Activated CD4-positive, alpha-beta T cell treated with anti-CD3 and anti-CD28 coated beads, Interleukin-2, amount 50 U/mL, for 24 hours (primary cell): Measurements from ENCODE around the gene FREM3.
"Not testable (repeated sequence)": the region's sequence is repeated elsewhere in the genome, so short reads cannot be mapped to it uniquely, and the experiment has no call there.

Experiments
- DNase-seq, 2 donors: peaks; one replicate each; pipeline ENCODE4 v3.0.0-alpha.2; 2020; ENCODE audit warnings: low read depth in 1 of 2, low spot score in 1 of 2

The FREM3 gene

DNA sequence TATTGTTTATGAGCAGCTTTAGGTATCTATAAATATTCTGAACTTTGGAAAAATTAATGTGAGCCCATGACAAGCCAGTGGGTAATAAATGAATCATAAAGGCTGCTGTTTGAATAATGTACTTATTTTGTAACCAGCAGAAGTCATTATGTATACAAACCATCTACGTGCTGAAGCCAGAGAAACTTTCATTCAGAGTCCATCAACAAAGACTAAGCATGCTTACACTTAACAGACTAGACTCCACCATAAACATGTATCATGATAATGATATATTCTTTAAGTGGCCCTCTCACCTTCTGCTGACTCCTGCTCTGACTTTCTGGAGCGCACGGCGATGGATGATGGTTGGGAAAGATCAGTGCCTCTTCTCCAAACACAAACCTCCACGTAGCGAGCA lies 114.9 kb downstream of the FREM3 start:
- DNase-seq, result no peak

DNA sequence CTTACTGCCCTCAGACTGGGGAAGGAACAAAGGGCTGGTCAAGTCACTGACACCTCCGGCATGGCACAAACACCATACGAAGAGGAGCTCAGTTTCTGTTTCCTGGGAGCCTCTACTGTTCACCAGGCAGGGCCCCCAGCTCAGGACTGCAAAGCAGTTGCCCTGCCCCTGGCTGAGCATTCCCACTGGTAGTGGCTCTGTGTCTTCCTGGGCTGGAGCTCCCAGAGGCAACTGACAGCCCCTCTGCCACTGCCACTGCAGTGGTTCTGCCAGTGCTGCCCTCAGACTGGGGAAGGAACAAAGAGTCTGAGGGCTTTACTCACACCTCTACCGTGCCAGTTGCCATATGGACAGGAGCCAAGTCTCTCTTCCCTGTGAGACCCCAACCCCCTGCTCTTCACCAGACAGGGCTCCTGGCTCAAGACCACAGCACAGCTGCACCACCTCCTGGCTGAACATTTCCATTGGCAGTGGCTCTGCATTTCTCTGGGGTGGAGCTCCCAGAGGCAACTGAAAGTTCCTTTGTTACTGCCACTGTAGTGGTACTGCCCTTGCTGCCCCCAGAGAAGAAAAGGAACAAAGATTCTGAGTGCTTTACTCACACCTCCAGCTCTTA lies 119.0 kb downstream of the FREM3 start:
- DNase-seq, result no peak

DNA sequence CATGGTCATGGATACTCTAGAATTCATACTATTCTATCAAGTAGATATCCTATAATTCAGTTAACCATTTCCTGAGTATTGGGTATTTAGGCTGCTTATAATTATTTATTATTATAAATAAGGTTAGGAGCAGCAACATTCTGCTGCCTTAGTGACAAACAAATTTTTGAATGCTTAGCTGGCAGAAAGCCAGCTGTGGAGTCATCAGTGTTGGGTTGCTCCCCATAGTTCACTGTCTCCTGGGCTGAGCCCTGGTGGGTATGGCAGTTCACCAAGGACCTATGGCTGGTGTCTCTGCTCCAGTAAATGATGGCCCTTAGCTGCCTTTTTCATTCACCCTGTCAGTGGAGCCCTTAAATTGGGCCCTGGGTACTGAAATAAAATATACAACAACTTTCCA lies 125.1 kb downstream of the FREM3 start:
- no peak for DNase-seq

DNA sequence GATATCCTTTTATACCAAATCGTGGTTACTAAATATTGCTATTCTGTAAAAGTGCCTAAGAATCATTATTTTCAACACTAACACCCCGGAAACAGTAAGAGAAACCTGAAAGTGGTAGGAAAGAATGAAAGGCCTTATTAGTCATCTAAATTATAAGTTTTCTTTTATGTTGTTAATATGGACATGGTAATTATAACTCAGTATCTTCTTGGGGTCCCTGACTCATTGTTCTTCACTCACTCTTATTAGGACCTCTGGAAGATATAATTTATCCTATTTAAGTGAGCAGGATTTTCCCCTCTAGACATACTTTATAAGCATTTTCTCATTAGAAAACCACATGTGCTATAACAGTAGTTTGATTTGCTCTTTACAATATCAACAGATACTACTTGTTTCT lies 136.0 kb downstream of the FREM3 start:
- DNase-seq, result no peak

DNA sequence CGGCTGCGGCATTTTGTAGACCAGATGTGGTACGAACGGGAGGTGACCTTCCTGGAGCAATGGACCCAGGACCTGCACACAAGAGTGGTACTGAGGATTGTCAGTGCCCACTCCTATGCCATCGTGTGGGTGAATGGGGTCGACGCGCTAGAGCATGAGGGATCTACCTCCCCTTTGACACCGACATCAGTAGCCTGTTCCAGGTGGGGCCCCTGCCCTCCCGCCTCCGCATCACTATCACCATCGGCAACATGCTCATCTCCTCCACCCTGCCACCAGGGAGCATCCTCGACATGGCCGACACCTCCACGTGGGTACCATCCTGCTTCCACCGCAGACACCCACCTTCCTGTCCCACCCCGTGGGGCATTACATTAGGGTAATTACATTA lies 140.7 kb downstream of the FREM3 start:
- DNase-seq, result peak in 1 of 2 donors; percentile 11

DNA sequence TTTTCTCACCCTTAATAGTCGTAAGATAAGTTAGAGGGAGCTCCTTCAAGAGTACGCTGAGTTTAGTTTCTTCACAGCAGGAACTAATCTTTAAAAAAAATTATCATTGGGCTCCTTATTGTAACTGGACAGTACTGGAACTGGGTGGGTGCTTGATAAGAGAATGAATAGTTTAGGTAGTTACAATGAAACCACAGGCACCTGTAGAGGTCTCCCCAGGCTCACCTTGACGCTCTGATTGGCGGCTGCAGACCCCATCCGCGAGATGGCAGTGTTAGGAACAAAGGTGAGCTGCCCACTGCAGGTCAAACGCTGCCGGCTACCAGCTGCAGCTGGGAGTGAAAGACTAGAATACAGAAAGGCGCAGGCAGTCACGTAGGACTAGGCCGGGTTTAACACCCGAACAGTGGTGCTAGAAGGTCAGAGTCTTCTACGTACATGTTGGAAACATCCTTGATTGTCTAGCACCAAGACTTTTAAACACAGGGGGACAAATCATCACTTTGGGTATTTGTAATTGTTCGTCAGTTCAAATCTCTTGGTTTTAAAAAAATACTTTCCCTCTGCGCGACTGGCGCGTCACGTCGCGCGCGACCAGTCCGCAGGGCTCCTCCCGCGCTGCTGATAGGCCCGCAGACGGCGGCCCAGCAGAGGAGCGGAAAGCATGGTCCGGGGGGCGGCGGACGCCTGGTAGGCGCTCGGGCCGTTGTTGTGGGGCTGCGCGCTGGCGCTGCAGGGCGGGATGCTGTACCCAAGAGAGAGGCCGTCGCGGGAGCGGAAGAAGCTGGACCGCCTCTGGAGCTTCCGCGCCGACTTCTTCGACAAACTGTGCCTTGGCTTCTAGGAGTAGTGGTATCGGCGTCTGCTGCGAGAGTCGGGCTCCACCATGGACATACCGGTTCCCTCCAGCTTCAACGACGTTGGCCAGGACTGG lies 141.4 kb downstream of the FREM3 start:
- DNase-seq, result peak; percentile 41 to 63

DNA sequence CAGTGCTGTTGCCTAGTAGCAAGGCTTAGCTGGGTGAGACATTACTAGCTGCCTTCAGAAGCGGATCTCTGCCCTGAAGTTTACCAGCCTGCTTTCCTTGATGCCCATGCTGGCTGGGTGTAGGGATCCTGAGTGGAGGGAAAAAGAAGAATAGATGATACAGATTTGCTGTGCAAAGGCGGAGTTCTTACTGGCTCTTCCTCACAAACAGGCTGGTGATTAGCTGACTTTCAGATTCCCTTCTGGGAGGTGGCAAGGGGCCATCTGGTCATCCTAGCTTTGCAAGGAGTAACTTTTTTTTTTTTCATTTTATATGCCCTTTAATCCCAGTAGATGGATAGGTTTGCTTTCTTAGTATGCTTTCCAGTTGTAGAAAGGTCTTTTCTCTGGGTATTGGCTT lies 142.2 kb downstream of the FREM3 start:
- DNase-seq, result no peak

DNA sequence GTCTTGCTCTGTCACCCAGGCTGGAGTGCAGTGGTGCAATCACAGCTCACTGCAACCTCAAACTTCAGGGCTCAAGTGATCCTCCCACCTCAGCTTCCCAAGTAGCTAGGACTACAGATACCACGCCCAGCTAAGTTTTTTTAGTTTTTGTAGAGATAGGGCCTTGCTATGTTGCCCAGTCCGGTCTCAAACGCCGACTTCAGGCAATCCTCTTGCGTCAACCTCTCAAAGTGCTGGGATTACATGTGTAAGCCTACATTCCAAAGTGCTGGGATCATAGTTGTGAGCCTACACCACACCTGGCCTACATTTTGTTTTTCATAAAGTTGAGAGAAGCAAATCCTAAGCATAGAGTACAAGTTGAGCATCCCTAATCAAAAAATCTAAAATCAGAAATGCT lies 144.8 kb downstream of the FREM3 start:
- no peak for DNase-seq

DNA sequence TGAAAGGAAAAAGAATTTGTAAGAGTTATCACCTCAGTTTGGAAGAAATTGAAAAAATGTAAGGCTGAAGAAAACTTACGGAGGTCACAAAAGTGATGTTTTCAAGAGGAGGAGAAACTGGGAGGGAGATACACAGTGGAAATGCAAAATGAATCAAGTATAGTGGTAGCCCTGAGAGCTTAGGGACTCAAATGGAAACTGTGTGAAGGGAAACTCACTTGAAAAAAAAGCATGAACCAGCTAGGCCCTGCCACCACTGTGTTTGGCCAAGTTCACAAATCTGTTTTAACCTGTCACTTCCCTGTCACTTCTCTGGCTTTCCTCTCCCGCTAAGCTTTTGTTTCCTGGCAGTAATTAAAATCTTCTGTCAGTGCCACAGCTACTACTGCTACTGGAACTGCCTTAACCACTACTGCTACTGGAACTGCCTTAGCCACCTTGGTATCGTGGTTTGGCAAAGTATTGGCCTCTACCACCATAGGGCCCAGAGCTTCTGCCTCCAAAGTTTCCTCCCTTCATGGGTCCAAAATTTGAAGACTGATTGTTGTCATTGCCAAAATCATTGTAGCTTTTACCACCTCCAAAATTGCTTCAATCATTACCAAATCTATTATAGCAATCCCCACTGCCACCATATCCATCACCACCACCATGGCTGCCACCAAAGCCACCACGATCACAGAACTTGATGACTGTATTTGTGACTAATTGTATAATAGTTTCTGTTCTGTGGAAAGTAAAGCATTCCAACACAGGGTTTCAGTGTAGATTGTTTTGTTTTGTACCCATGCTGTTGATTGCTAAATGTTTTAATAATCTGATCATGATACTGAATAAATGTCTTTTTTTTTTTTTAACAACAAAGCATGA lies 145.5 kb downstream of the FREM3 start:
- DNase-seq, result no peak

DNA sequence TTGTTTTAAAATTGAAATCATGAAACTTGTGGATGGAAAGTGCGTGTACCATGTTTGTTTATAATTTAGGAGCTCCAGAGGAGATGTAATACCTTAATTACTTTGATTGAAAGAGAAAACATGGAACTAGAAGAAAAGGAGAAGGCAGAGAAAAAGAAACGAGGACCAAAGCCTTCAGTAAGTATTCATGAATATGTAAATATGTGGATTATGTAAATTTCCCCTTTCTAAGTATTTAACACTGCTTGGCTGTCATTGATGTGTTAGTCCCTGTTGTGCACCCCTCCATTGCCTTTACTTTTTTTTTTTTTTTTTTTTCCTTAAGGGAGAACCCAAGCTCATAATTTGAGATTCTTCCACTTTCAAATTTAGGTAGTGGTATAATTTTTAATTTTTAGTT lies 150.5 kb downstream of the FREM3 start:
- DNase-seq, result no peak

DNA sequence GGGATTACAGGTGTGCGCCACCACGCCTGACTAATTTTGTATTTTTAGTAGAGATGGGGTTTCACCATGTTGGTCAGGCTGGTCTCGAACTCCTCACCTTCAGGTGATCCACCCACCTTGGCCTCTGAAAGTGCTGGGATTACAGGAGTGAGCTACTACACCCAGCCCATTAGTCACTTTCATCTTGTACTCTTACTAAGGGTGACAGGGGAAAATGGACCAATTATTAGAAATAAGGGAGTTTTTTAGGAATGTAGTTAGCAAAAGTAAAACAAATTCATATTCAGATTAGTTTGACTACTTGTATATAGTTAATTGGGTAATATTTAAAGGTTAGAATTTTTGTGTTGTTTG lies 160.8 kb downstream of the FREM3 start:
- no peak for DNase-seq

DNA sequence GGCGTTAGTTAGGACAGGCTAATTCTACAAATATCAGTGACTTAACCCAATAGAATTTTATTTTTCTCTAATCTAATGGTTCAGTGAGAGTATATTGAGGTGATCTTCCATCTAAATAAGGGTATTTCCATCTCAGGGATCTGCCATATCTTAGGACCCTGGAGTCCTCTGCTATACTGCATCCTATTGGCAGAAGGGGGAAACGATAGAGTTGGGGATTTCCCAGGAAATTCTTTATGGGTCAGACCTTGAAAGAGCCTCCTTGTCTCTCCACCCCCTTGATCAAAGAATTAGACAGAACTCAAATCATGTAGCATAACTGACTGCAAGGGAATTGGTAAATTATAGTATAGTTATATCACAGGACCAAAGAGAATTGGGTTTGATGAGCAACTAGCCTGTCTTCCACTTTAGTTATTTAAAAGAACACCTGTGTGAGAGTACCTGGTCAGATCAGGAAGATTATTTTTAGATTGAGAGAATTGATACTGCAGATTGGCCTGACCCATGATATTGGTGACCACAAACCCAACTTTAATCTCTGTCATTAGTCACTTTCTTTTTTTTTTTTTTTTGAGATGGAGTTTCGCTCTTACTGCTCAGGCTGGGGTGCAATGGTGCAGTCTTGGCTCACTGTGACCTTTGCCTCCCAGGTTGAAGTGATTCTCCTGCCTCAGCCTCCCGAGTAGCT lies 161.4 kb downstream of the FREM3 start:
- DNase-seq, result no peak

DNA sequence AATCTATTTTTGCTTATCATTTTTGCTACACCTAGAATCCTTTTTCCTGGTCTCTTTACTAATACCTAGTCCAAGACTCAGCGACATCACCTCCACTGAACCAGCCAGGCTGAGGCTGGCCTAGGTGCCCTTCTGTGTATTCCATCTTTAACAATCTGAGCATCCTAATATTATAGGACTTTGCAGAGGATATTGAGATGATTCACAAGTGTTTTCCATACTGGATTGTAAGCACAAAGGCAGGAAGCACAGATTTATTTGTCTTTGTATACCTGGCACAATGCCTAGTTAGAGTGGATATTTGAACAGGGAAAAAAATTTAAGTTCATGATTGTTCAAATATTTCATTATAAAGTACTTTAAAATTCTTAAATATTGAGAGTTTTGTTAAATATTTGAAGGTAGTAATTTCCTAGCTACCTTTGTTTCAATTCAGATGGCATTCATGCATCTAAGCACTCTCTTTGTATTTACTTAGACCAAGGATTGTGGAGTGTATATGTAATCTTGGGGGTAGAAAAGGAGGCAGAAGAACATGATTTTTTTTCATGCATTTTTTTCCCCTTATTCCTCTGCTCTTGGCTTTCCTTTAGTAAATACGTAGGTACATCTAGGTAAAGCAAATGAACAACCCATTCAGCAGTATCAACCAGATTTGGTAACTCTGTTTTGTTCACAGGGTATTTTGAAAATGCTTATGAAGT lies 168.5 kb downstream of the FREM3 start:
- no peak for DNase-seq

DNA sequence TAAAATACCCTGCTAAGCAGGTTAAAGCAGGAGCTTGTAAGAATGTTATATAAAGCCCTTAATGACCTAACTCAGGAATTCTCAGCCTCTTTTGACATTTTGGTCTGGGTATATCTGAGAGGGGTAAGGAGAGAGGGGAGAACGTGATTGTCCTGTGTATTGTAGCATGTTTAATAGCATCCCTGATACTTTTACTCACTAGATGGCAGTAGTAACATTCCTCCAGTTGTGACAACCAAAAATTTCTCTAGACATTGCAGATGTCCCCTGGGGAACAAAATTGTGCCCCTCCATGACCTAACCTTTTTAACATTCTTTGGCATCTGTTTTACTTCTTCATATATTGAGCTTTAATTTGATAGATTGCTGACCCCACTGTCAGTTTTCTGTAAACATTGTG lies 169.1 kb downstream of the FREM3 start:
- no peak for DNase-seq

DNA sequence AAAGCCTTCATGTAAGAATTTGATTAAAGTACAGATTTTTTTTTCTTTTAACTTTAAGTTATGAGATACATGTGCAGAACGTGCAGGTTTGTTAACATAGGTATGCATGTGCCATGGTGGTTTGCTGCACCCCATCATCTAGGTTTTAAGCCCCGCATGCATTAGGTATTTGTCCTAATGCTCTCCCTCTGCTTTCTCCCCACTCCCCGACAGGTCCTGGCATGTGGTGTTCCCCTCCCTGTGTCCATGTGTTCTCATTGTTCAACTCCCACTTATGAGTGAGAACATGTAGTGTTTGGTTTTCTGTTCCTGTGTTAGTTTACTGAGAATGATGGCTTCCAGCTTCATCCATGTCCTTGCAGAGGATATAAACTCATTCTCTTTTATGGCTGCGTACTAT lies 172.4 kb downstream of the FREM3 start:
- not testable (repeated sequence) for DNase-seq
